ENCODE data around the gene AP4B1. TPM values are rescaled to one million over a fixed set of nuclear protein-coding genes. Genes with fewer than 3 reads are reported as not detected.
"Not testable (repeated sequence)": the region's sequence is repeated elsewhere in the genome, so short reads cannot be mapped to it uniquely, and the experiment has no call there.

The AP4B1 gene
- total RNA-seq, 1 donor from 2014 or later: 16.3 TPM

DNA sequence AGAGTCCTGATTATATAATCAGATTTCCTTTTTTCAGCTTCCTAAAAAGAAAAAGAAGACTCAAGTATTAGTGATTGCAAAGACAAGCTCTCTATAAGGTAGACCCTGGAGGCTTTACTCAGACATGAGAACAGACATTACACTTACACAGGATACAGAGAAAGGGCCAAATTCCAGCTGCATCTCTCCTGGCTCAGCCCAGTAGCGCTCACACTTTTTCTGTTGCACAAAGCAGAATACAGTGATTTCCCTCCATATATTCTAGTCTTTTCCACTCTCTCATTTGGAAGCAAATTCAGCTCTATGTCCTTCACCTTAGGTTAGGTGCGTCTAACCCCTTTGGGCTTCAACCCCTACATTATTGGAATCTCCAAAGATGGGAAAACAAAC is 48.2 kb downstream of the AP4B1 start:
- Histone ChIP-seq H3K9me3 (no peaks in the 10 kb centered on the region), H3K27me3 (ENCODE audit: low read depth) (no peaks in the 10 kb centered on the region), H3K4me1 (peaks cover 17% of the 10 kb centered on the region), H3K27ac (no peak overlapping the region), H3K36me3 (no peaks in the 10 kb centered on the region), H3K4me3 (no peak overlapping the region)
- intact Hi-C loops (cut with DNase I): no loop called here
- ATAC-seq (no peak), DNase-seq (no peak)
- TF ChIP-seq, protein P1, sequence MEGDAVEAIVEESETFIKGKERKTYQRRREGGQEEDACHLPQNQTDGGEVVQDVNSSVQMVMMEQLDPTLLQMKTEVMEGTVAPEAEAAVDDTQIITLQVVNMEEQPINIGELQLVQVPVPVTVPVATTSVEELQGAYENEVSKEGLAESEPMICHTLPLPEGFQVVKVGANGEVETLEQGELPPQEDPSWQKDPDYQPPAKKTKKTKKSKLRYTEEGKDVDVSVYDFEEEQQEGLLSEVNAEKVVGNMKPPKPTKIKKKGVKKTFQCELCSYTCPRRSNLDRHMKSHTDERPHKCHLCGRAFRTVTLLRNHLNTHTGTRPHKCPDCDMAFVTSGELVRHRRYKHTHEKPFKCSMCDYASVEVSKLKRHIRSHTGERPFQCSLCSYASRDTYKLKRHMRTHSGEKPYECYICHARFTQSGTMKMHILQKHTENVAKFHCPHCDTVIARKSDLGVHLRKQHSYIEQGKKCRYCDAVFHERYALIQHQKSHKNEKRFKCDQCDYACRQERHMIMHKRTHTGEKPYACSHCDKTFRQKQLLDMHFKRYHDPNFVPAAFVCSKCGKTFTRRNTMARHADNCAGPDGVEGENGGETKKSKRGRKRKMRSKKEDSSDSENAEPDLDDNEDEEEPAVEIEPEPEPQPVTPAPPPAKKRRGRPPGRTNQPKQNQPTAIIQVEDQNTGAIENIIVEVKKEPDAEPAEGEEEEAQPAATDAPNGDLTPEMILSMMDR (IDR thresholded peaks at IDR 0.05): no peak

DNA sequence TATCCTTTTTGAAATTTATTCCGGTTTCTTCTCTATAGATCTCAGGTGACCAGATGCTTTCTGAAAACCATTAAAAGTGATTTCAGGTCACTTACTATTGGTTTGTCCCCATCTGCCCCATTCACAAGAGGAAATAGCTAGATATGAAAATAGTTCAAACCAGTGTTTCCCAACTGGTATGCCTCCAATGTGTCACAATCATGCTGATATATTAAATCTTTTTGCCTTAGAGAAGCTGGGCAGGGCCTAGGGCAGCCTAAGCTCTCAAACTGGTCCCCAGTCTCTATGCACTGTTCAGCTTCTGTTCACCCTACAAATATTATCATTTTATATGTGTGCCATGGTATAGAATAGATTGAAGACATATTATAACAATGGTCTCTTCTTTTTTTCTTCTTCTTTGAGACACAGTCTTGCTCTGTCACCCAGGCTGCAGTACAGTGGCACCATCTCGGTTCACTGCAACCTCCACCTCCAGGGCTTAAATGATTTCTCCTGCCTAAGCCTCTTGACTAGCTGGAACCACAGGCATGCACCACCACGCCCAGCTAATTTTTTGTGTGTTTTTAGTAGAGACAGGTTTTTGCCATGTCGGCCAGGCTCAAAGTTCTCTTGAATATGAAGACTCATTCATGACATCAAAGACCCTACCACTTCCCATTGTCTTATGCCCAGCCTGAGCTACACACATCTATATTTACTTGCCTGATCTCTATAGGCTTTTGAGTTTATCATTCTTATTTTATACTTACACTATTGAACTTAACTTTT is 48.8 kb downstream of the AP4B1 start:
- Histone ChIP-seq H3K4me1 (peaks cover 11% of the 10 kb centered on the region), H3K4me3 (no peak overlapping the region), H3K9me3 (no peaks in the 10 kb centered on the region), H3K27ac (no peak overlapping the region), H3K36me3 (no peaks in the 10 kb centered on the region), H3K27me3 (ENCODE audit: low read depth) (no peaks in the 10 kb centered on the region)
- TF ChIP-seq, protein P1 (IDR thresholded peaks at IDR 0.05): no peak
- DNase-seq: no peak
- ATAC-seq: no peak
- intact Hi-C loops (cut with DNase I): no loop called here

DNA sequence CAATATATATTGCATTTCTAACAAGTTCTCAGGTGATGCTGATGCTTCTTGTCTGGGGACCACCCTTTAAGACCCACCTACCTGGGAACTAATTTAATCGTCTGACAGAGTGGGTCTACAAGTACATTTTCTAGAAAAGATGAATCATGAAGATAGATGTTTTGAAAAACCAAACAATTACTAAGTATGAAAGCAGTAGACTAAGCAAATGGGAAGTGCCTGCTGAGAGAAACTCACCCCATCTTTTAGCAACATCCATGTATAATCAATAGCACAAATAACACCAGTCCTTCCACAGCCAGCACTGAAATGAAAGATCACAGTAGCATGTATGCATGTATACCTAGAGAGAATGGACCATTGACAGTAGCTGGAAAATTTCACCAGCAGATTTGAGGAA is 50.4 kb downstream of the AP4B1 start:
- TF ChIP-seq, protein P1 (IDR thresholded peaks at IDR 0.05): no peak
- intact Hi-C loops (cut with DNase I): no loop called here

DNA sequence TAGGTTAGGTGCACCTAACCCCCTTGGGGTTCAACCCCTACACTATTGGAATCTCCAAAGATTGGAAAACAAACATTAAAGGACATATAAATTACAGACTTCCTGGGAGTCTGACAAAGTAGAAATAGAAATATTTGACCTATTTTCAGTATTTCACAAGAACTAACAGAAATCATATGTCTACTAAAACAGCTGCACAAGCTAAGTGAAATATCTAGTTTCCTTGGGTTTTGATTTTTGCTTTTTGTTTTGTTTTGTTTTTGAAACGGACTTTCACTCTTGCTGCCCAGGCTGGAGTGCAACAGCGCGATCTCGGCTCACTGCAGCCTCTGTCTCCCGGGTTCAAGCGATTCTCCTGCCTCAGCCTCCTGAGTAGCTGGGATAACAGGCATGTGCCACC is 51.9 kb downstream of the AP4B1 start:
- intact Hi-C loops (cut with DNase I); H3K9me3 ChIP-seq; DNase-seq; ATAC-seq; H3K27ac ChIP-seq; H3K4me3 ChIP-seq; H3K36me3 ChIP-seq; H3K4me1 ChIP-seq; H3K27me3 ChIP-seq (ENCODE audit: low read depth): not testable (repeated sequence)

More for the DNA sequence above, 50.4 kb downstream of the AP4B1 start:
- Histone ChIP-seq H3K4me1 (peaks cover 3% of the 10 kb centered on the region), H3K36me3 (no peaks in the 10 kb centered on the region), H3K4me3 (no peak overlapping the region), H3K27me3 (ENCODE audit: low read depth) (no peaks in the 10 kb centered on the region), H3K9me3 (no peaks in the 10 kb centered on the region), H3K27ac (no peak overlapping the region)
- DNase-seq: no peak
- no peak for ATAC-seq

DNA sequence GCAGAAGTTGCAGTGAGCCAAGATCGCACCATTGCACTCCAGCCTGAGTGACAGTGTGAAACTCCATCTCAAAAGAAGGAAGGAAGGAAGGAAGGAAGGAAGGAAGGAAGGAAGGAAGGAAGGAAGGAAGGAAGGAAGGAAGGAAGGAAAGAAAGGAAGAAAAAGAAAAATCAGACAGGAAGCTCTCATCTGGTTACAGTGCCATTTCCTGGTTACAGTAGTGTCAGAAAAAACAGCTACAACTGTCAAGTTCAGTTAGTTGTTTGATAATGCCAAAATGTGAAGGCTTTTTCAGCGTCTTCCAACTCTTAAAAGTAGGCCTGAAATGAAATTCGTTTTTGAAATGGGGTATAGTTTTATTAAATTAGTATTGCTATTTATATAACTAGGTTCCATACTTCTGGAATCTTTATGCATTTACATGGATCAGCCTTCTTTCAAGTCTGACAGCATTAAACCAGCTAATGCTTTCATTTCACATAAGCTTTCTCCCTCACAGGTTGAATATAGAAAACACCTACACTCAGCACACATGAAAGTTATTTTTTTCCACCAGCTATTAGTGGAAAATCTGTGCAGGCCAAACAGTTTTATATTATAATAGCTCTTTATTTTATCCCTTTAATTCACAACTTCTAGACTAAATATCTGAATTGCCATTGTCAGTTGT is 54.3 kb downstream of the AP4B1 start:
- Histone ChIP-seq H3K27me3 (ENCODE audit: low read depth) (no peaks in the 10 kb centered on the region), H3K27ac (no peak overlapping the region), H3K4me1 (no peaks in the 10 kb centered on the region), H3K9me3 (no peaks in the 10 kb centered on the region), H3K36me3 (peaks cover 3% of the 10 kb centered on the region), H3K4me3 (no peak overlapping the region)
- TF ChIP-seq, protein P1 (IDR thresholded peaks at IDR 0.05): no peak
- ATAC-seq (no peak), DNase-seq (no peak)
- intact Hi-C loops (cut with DNase I): no loop called here

DNA sequence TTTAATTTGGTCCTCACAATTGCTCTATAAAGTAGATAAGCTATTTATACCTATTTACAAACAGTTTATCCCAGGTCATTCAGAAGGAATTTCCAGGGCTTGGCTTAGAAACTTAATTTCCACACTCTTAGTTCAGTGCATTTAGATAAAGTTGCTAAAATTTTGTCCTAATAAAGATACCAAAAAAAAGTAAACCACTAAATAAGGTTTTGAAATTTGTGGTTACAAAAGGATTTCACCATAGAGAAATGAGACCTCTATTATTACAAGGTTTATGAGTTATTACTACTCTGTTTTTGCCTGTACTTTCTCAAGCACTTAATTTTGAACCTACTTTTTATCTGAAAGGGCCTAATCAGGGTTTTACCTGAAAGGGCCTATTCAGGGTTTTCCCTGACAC is 55.5 kb downstream of the AP4B1 start:
- no peak for DNase-seq
- TF ChIP-seq, protein P1 (IDR thresholded peaks at IDR 0.05): no peak
- Histone ChIP-seq H3K4me1 (no peaks in the 10 kb centered on the region), H3K9me3 (no peaks in the 10 kb centered on the region), H3K27me3 (ENCODE audit: low read depth) (no peaks in the 10 kb centered on the region), H3K36me3 (peaks cover 3% of the 10 kb centered on the region), H3K4me3 (no peak overlapping the region), H3K27ac (no peak overlapping the region)
- intact Hi-C loops (cut with DNase I): no loop called here
- ATAC-seq: no peak

Data from lower lobe of right lung (tissue), 2 donors.